HG02798 (cell line): ENCODE measurements around the gene SMTNL1.
A peak's percentile ranks its signal among the peaks of the same experiment; 100 is the strongest.
"Not testable (repeated sequence)": the region's sequence is repeated elsewhere in the genome, so short reads cannot be mapped to it uniquely, and the experiment has no call there.

Source experiments
- ATAC-seq: cut with Tn5 transposase; IDR thresholded peaks from one replicate; pipeline ENCODE4 v1.9.1; 2021; ENCODE audit warnings: mild to moderate bottlenecking; ENCODE audit not compliant: unreplicated experiment, poor library complexity

SMTNL1 gene

DNA sequence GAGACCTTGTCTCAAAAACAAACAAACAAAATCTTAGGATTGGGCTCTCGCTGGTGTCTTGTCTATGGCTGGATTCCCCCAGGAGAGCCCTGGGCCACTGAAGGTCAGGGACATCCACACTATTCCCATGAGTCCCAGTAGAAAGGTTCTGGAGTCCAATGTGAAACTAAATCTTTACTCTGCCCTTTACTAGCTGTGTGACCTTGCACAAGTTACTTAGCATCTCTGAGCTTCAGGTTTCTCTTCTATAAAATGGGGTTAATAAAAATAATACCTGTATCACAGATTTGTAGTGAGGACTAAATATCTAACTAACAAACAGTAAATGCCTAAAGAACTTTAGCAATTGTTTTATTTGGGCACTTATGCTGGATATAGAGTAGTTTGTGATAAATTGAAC, 30.9 kb upstream of the SMTNL1 start:
- no peak for ATAC-seq

- ATAC-seq: no peak
Observed at GRCh38 chr11:57508341-57509170, 28.8 kb upstream of the SMTNL1 start.

- no peak for ATAC-seq
Observed at GRCh38 chr11:57511741-57512430, 25.5 kb upstream of the SMTNL1 start.

DNA sequence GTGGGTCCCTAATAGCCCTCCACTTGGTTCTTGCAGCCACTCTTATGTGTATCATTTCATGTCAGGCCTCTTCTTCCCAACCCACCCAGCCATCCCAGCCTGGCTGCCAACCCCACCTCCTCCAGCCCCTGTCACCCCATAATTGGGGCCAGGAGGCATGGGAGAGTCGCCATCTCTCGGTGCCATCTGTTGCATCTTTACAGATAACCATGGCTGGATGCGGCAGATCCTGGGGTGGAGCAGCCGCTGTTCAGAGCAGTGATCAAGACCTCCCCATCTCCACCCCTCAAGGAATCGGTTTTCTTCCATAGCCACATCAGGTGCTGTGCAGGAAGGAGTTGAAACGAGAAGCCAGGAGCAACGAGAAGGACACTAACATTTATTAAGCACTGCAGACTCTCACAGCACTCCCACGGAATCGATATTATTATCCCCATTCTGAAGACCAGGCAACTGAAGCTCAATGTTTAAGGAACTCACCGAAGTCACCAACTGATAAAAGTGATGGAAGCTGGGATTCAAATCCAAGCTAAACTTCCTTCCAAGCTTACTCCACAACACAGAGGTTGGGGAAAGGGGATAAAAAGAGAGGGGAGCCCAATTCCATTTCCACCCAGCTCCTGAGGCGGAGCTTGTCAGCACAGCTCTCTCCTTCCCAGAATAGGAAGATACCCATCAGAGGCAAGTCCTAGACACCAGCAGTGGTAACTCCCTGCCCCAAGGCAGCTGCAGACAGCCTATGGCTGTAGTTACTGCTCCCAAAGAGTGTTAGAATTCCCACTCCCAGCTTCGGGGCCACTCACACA, 24.5 kb upstream of the SMTNL1 start:
- no peak for ATAC-seq

- ATAC-seq: no peak
Observed at GRCh38 chr11:57513452-57513795, 24.0 kb upstream of the SMTNL1 start.

- peak; percentile 30 for ATAC-seq
Observed at GRCh38 chr11:57513911-57514537, 23.4 kb upstream of the SMTNL1 start.

DNA sequence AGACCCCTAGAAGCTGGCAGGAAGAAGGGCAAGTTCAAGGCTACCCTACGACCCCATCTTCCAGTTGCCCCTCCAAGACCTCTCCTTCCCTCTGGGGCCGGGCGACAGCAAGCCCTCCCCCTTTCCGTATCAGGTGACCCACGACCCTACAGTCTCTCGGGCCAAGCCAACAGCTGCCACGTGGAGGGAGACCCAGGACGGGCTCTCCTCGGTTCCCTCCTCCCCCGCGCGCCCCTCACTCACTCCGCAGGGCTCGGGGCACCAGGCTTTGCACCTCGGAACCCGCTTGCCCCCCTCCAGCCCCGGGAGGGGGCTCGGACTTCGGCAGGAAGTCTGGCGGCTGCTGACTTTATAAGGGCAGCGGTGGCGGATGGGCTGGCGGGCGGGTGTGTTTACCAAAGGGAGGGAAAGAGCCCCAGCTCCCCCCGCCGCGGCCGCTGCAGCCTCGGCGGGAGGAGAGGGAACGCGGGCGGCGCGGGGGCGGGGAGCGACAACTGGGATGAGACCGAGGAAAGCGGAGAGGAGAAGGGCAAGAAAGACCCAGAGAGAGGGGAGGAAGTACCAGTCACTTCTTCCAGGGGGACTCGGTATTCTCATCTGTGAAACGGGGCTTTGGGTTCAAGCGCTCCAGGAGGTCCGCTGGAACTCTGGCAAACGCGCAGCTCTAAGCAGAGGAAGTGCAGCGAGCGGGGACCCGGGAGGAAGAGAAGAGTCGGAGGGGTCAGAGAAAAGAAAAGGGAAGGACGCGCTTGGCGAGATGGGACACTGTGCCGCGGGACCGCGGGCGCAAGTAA, 22.7 kb upstream of the SMTNL1 start:
- peak; percentile 42 for ATAC-seq

GRCh38 chr11:57515332-57516060, 21.9 kb upstream of the SMTNL1 start, which contains the start of gene SLC43A1:
Gene SLC43A1, minus strand, starts transcription at chr11:57515702. Its CDS starts 1,591 bp downstream, at chr11:57514111.
- ATAC-seq: peak; percentile 55

DNA sequence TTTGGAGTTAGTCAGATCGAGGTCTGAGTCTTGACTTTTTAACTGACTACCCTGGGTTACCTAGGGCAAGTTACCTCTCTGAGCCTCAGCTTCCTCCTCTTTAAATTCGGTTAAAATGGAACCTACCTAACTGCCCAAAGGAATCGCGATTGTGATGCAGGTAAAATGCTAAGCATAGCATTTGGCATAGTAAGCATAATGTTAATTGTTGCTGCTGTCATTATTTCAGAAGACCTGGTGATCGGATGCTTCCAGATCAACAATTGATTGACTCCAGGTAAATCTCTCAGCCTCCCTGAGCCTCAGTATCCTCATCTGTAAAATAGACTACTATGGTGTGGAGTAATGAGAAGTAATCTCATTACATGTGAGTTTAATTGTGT, 21.3 kb upstream of the SMTNL1 start:
- ATAC-seq: no peak

DNA sequence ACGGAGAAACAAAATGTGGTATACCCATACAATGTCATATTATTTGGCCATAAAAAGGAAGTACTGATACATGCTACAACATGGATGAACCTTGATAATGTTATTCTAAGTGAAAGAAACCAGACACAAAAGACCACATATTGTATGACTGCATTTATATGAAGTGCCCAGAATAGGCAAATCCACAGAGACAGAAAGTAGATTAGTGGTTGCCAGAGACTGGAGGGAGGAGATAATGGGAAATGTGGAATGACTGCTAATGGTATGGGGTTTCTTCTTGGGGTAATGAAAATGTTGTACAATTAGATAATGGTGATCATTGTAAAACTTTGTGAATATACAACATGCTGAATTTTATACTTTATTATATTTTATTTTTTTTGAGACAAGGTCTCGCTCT, 16.3 kb upstream of the SMTNL1 start:
- no peak for ATAC-seq

DNA sequence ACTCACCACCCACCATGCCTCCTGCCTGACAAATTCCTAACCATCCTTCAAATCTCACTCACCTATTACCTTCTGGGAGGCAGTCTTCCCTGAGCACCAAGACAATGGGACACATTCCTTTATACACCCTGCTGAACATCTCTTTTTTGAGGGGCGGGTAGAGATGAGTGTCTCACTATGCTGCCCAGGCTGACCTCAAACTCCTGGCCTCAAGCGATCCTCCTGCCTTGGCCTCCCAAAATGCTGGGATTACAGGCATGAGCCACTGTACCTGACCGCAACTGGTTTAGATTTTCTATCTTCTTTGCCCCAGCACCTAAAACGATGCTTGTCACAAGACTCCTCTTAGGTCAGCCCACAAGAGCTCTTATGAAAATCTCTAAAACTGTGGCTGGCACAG, 14.0 kb upstream of the SMTNL1 start:
- no peak for ATAC-seq

GRCh38 chr11:57527056-57527631, 10.3 kb upstream of the SMTNL1 start:
- ATAC-seq: peak; percentile 18

DNA sequence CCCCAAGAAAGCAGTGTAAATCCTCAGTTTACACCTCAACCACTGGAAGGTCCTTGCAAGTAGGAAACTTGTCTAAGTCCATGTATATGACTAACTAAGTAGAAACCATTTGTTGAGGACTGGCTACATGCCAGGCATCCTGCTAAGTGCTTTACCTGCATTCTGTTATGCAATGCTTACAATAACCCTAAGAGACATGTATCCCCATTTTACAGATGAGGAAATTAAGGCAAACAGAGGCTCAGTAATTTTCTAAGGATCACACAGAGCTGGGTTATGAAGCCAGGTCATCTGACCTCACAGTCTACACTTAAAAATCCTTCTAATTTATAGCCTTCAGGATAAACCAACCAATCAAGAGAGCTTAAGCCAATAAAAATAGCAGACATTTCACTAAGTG, 8.4 kb upstream of the SMTNL1 start:
- ATAC-seq: no peak

DNA sequence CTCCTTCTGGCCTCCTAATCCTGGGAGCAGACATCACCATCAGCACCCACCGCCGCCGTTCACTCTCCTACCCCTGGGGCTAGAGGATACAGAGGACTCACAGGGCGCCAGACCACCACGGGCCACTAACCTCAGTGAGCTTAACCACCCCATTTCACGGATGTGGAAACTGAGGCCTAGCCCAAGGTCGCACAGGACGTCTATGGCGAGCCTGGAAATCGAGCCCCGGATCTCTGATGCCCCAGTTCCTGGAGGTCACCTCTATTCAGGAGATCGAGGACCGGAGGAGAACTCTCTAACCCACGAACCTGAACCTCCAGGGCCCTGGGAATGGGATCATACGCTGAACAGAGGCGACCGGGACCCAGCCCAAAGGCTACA, 7.2 kb upstream of the SMTNL1 start:
- ATAC-seq: no peak

GRCh38 chr11:57530596-57531507, 6.5 kb upstream of the SMTNL1 start, which contains the start of gene TIMM10:
Gene TIMM10, minus strand, starts transcription at chr11:57530754. Its CDS starts 565 bp downstream, at chr11:57530189.
- peak; percentile 99 for ATAC-seq

GRCh38 chr11:57534449-57534848, 2.9 kb upstream of the SMTNL1 start:
- ATAC-seq: not testable (repeated sequence)

DNA sequence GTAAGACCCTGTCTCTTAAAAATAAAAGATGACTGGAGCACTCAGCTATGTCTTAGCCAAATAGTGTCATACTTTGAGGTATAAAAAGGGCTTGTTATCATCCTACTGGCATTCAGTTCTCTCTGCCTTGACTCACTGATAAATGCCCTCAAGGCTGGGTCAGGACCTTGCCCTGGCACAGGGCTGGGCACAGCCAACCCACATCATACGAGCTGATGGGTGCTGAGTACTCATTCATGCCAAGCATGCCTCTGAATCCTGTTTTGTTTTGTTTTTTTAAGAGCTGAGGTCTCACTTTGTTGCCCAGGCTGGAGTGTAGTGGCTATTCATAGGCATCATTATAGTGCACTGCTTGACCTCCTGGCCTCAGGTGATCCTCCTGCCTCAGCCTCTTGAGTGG, 1.9 kb downstream of the SMTNL1 start:
- ATAC-seq: no peak

DNA sequence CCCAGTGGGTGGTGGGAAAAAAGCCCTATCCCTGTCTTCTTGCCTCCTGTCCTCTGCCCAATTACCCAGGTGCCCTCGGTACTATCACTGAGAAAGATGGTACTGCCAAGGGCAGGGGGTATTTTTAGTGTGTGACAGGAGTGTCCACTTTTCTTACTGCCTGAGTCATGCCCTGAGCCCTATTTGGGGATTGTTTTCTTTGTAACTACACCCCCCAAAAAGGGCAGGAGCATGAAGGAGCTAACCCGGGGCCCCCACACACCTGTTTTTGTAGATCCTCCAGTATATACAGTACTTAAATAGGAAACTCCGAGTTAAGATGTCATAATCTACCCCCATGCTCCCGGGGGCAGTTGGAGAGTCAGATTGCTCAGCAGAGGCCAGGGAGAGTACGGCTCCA, 3.8 kb downstream of the SMTNL1 start:
- no peak for ATAC-seq
